Upper lobe of left lung (tissue), 6 donors: ENCODE measurements around the gene LEO1. TPM values are rescaled to one million over a fixed set of nuclear protein-coding genes. Genes with fewer than 3 reads are reported as not detected.

ENCODE experiments used
- ATAC-seq, 2 donors: fragments of 200-7000 bp; cut with Tn5 transposase; one replicate each; pipeline ENCODE4 v1.9.1; 2022; ENCODE audit warnings: mild to moderate bottlenecking in 2 of 2, moderate library complexity in 2 of 2; ENCODE audit not compliant: low FRiP score in 2 of 2
- DNase-seq, 2 donors: peaks; one replicate each; pipeline ENCODE4 v3.0.0-alpha.2; 2019 to 2020
- H3K27ac ChIP-seq, 4 donors: fragments of 200-600 bp; sonication (generic); one replicate each; pipeline ENCODE4 v1.5.1; 2016 to 2019
- H3K27me3 ChIP-seq, 4 donors: fragments of 200-600 bp; sonication (generic); one replicate each; pipeline ENCODE4 v1.5.1; 2017 to 2019
- H3K36me3 ChIP-seq, 4 donors: fragments of 200-600 bp; sonication (generic); one replicate each; pipeline ENCODE4 v1.5.1; 2016 to 2019
- H3K4me1 ChIP-seq, 4 donors: fragments of 200-600 bp; sonication (generic); one replicate each; pipeline ENCODE4 v1.5.1; 2018 to 2019
- H3K4me3 ChIP-seq, 4 donors: fragments of 200-600 bp; sonication (generic); one replicate each; pipeline ENCODE4 v1.5.1; 2017 to 2019; ENCODE audit warnings: mild to moderate bottlenecking in 2 of 4, moderate library complexity in 1 of 4
- H3K9me3 ChIP-seq, 4 donors: fragments of 200-600 bp; sonication (generic); one replicate each; pipeline ENCODE4 v1.5.1; 2018 to 2019
- EP300 ChIP-seq, 4 donors: sonication (generic); formaldehyde crosslinking; IDR thresholded peaks; one replicate each; pipeline ENCODE4 v1.5.1; 2017; ENCODE audit warnings: antibody characterized with exemption in 4 of 4, control low read depth in 2 of 4
- POLR2A ChIP-seq, 4 donors: fragments of 450-650 bp; IDR thresholded peaks; one replicate each; pipeline ENCODE4 v1.5.1; 2016 to 2017; ENCODE audit warnings: antibody characterized with exemption in 4 of 4, mild to moderate bottlenecking in 2 of 4
- POLR2AphosphoS5 ChIP-seq, 2 donors: sonication (generic); formaldehyde crosslinking; IDR thresholded peaks; one replicate each; pipeline ENCODE4 v1.5.1; 2017; ENCODE audit warnings: antibody characterized with exemption in 2 of 2
- WGBS, 2 donors: methylation state at CpG; one replicate each; pipeline ENCODE4 v1.1.5; 2017 to 2018; 5-methylcytosine and 5-hydroxymethylcytosine counted together
- small RNA-seq, 4 donors: library from RNA; depleted of rRNA; stranded (forward); fragments of <200 nt; gene quantifications; one replicate each; pipeline ENCODE3, GENCODE V24; 2016
- total RNA-seq, 6 donors: library from RNA; depleted of rRNA in 4 of 6; stranded (reverse); fragments of >200 nt in 4 of 6; gene quantifications; one replicate each; pipeline versions ENCODE4 v1.1.0 to v1.2.1, GENCODE V29; 2016 to 2021
- TF ChIP-seq, protein P1 (sequence below), 6 experiments: fragments of 450-650 bp in 4 of 6; fragments of 200-600 bp in 2 of 6; sonication (generic) in 2 of 6; IDR thresholded peaks; one replicate each; pipeline ENCODE4 v1.5.1; 2016 to 2019; ENCODE audit warnings: antibody characterized with exemption in 6 of 6
- donor health status: DM: no; HTN: no; CAD: no; lungs with moderate emphysema.
- donor health status: DM: no; HTN: yes; CAD: no; lungs with severe emphysema.

LEO1 gene
- total RNA-seq, 6 donors from 2014 or later = 9.8 to 25.1 (median 14.2) TPM

GRCh38 chr15:51904931-51905330 lies 66.6 kb downstream of the LEO1 start:
- Histone ChIP-seq H3K4me3 (no peak overlapping the region), H3K9me3 (no peaks in the 10 kb centered on the region), H3K4me1 (no peaks in the 10 kb centered on the region), H3K27ac (peak overlapping the region in 1 of 4 donors; percentile 15), H3K27me3 (no peaks in the 10 kb centered on the region), H3K36me3 (peaks cover 8 to 77% (median 21%) of the 10 kb centered on the region in 4 donors)
- DNase-seq = no peak
- TF ChIP-seq, protein P1, sequence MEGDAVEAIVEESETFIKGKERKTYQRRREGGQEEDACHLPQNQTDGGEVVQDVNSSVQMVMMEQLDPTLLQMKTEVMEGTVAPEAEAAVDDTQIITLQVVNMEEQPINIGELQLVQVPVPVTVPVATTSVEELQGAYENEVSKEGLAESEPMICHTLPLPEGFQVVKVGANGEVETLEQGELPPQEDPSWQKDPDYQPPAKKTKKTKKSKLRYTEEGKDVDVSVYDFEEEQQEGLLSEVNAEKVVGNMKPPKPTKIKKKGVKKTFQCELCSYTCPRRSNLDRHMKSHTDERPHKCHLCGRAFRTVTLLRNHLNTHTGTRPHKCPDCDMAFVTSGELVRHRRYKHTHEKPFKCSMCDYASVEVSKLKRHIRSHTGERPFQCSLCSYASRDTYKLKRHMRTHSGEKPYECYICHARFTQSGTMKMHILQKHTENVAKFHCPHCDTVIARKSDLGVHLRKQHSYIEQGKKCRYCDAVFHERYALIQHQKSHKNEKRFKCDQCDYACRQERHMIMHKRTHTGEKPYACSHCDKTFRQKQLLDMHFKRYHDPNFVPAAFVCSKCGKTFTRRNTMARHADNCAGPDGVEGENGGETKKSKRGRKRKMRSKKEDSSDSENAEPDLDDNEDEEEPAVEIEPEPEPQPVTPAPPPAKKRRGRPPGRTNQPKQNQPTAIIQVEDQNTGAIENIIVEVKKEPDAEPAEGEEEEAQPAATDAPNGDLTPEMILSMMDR (IDR thresholded peaks at IDR 0.05) = no peak
- TF ChIP-seq POLR2AphosphoS5 (IDR thresholded peaks at IDR 0.05) (no peak), POLR2A (IDR thresholded peaks at IDR 0.05) (no peak), EP300 (IDR thresholded peaks at IDR 0.05) (no peak)
- no peak for ATAC-seq
- WGBS, 2 donors = 50 to 69% methylated on average over 4 of the region's 4 CpGs

- Histone ChIP-seq H3K4me3 (no peak overlapping the region), H3K27ac (peak overlapping the region in 1 of 4 donors; percentile 41), H3K4me1 (no peaks in the 10 kb centered on the region), H3K9me3 (no peaks in the 10 kb centered on the region), H3K36me3 (peaks cover 8 to 77% (median 23%) of the 10 kb centered on the region in 4 donors), H3K27me3 (no peaks in the 10 kb centered on the region)
- DNase-seq = no peak
- 90% methylated on average over 3 of the region's 3 CpGs for WGBS, 2 donors
- ATAC-seq = no peak
- TF ChIP-seq EP300 (IDR thresholded peaks at IDR 0.05) = no peak
- TF ChIP-seq, protein P1 (IDR thresholded peaks at IDR 0.05) = no peak
- no peak for TF ChIP-seq POLR2A (IDR thresholded peaks at IDR 0.05)
- TF ChIP-seq POLR2AphosphoS5 (IDR thresholded peaks at IDR 0.05) = no peak
These were observed 67.2 kb downstream of the LEO1 start for GRCh38 chr15:51904421-51904820.

- H3K27me3 ChIP-seq = no peaks in the 10 kb centered on the region
- no peak for TF ChIP-seq EP300 (IDR thresholded peaks at IDR 0.05)
- H3K36me3 ChIP-seq = peaks cover 9 to 49% (median 17%) of the 10 kb centered on the region in 4 donors
- no peak for ATAC-seq
- H3K9me3 ChIP-seq = no peaks in the 10 kb centered on the region
- no peak overlapping the region for H3K27ac ChIP-seq
- 87 to 97% methylated on average over 2 of the region's 2 CpGs for WGBS, 2 donors
- peaks cover 4 to 12% (median 5%) of the 10 kb centered on the region in 4 donors for H3K4me1 ChIP-seq
- DNase-seq = no peak
- H3K4me3 ChIP-seq = no peak overlapping the region
These were observed 82.1 kb downstream of the LEO1 start for GRCh38 chr15:51889486-51889885.

DNA sequence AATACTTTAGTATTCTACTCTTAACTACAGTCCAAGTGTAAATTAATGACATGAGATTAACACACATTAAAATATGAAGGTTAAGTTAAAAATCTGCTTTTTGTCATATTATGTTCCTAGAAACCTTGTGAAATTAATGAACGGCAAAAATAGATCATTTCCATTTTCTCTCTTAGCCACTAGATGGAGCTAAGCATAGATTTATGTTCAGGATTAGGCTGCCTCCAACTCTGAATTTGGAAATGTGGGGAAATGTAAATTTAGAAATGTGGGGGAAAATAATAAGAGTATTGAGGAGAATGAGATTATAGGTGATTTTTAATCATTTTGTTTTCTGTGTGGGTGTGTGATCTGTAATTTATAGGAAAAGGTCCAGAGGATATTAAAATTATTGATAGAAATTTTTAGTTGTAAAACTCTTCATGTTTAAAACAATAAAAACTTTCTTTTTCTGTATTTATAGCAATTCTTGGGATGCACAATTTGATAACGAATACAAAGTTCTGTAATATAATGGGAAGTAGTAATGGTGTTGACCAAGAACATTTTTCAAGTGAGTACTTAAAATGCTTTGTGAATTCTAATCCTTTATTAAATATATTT lies 82.9 kb downstream of the LEO1 start:
- TF ChIP-seq POLR2A (IDR thresholded peaks at IDR 0.05) (no peak), EP300 (IDR thresholded peaks at IDR 0.05) (no peak), POLR2AphosphoS5 (IDR thresholded peaks at IDR 0.05) (no peak)
- TF ChIP-seq, protein P1 (IDR thresholded peaks at IDR 0.05) = peak in 5 of 6 experiments; percentile 46 to 61 (median 55)
- ATAC-seq (peak in 1 of 2 donors; percentile 69), DNase-seq (no peak)
- H3K9me3 ChIP-seq = no peaks in the 10 kb centered on the region
- 19% methylated on average over 2 of the region's 2 CpGs for WGBS, 2 donors
- H3K27me3 ChIP-seq = no peaks in the 10 kb centered on the region
- peaks cover 8 to 18% (median 11%) of the 10 kb centered on the region in 4 donors for H3K4me1 ChIP-seq
- H3K36me3 ChIP-seq = peaks cover 3 to 41% (median 13%) of the 10 kb centered on the region in 4 donors
- no peak overlapping the region for H3K27ac ChIP-seq
- H3K4me3 ChIP-seq = no peak overlapping the region

Small RNA genes lying within 50 kb of the gene (small RNA-seq; reads per million reads assigned to genes)
- gene RNU6-90P = 0 reads per million in 4 donors

Other genes with a start within 250 kb of the LEO1 start
- gene LYSMD2, start 234.1 kb downstream of the LEO1 start, total RNA-seq = 10 to 100 TPM; 13.4 to 22.8 (median 17.9) TPM
- 10 to 100 TPM in 3 of 6 donors, 1 to 10 TPM in 3; 5.6 to 13.8 (median 10.9) TPM for gene TMOD2, start 220.2 kb downstream of the LEO1 start, total RNA-seq
- 10 to 100 TPM; 40.4 to 81.6 (median 72.7) TPM for gene TMOD3, start 142.1 kb downstream of the LEO1 start, total RNA-seq
- 10 to 100 TPM in 5 of 6 donors, 1 to 10 TPM in 1; 6.7 to 34.1 (median 24.4) TPM for gene MAPK6, start 47.4 kb upstream of the LEO1 start, total RNA-seq
- under 1 TPM in 1 of 6 donors, not detected in 5; 0.46 TPM for gene BCL2L10, start 141.0 kb upstream of the LEO1 start, total RNA-seq
- 10 to 100 TPM; 14.7 to 56.8 (median 31.0) TPM for gene GNB5, start 219.6 kb upstream of the LEO1 start, total RNA-seq